DND-41 (cell line): ENCODE data around the gene LPAR2.

Experiments used
- ATAC-seq: fragments of 200-7000 bp; cut with Tn5 transposase; 3 replicates; pipeline ENCODE4 v1.9.1; 2021; ENCODE audit warnings: low read depth; ENCODE audit not compliant: insufficient read depth
- DNase-seq: peaks from one replicate; pipeline ENCODE4 v3.0.0-alpha.2; 2020
- H2AFZ ChIP-seq: 2 replicates; pipeline ENCODE4 v1.6.0; 2012; ENCODE audit warnings: low read depth, low read length
- H3K27ac ChIP-seq: 2 replicates; pipeline ENCODE4 v1.5.1; 2012; ENCODE audit warnings: low read length, inconsistent platforms
- H3K27me3 ChIP-seq: fragments of 200-600 bp; sonication (generic); 2 replicates; pipeline ENCODE4 v1.6.0; 2012; ENCODE audit warnings: low read length, mild to moderate bottlenecking, inconsistent platforms; ENCODE audit not compliant: insufficient read depth, poor library complexity
- H3K36me3 ChIP-seq: 2 replicates; pipeline ENCODE4 v1.5.1; 2012; ENCODE audit warnings: low read length, inconsistent platforms; ENCODE audit not compliant: insufficient read depth
- H3K4me1 ChIP-seq: 2 replicates; pipeline ENCODE4 v1.5.1; 2012; ENCODE audit warnings: mild to moderate bottlenecking, low read length; ENCODE audit not compliant: insufficient read depth
- H3K4me2 ChIP-seq: 2 replicates; pipeline ENCODE4 v1.6.0; 2012; ENCODE audit warnings: mild to moderate bottlenecking, moderate library complexity, low read length, inconsistent platforms; ENCODE audit not compliant: insufficient read depth
- H3K4me3 ChIP-seq, 2 experiments: fragments of 200-600 bp in 1 of 2; shearing (Covaris generic) in 1 of 2; 2 replicates each; pipeline ENCODE4 v1.5.1; 2012 to 2016; ENCODE audit warnings: inconsistent platforms in 2 of 2, low read length in 2 of 2, mild to moderate bottlenecking in 2 of 2, low read depth in 1 of 2, moderate library complexity in 1 of 2
- H3K79me2 ChIP-seq: 2 replicates; pipeline ENCODE4 v1.6.0; 2012; ENCODE audit warnings: low read length, inconsistent platforms; ENCODE audit not compliant: insufficient read depth
- H3K9ac ChIP-seq: 2 replicates; pipeline ENCODE4 v1.6.0; 2012; ENCODE audit warnings: low read depth, mild to moderate bottlenecking, inconsistent platforms, low read length, moderate library complexity
- H3K9me3 ChIP-seq: 2 replicates; pipeline ENCODE4 v1.5.1; 2012; ENCODE audit warnings: low read length, moderate library complexity, mild to moderate bottlenecking, inconsistent platforms; ENCODE audit not compliant: insufficient read depth, severe bottlenecking
- H4K20me1 ChIP-seq: 2 replicates; pipeline ENCODE4 v1.6.0; 2012; ENCODE audit warnings: low read length; ENCODE audit not compliant: insufficient read depth
- CTCF ChIP-seq: IDR thresholded peaks from 2 replicates; pipeline ENCODE4 v1.5.1; 2012; ENCODE audit warnings: borderline replicate concordance, low read length, moderate library complexity, mild to moderate bottlenecking; ENCODE audit not compliant: poor library complexity, severe bottlenecking; ENCODE audit errors: extremely low read depth
- EZH2 ChIP-seq: IDR thresholded peaks from 3 replicates; pipeline ENCODE4 v1.6.1; 2012; ENCODE audit warnings: borderline replicate concordance, low read depth, mild to moderate bottlenecking, moderate library complexity, low read length, inconsistent platforms; ENCODE audit not compliant: severe bottlenecking

The LPAR2 gene

DNA sequence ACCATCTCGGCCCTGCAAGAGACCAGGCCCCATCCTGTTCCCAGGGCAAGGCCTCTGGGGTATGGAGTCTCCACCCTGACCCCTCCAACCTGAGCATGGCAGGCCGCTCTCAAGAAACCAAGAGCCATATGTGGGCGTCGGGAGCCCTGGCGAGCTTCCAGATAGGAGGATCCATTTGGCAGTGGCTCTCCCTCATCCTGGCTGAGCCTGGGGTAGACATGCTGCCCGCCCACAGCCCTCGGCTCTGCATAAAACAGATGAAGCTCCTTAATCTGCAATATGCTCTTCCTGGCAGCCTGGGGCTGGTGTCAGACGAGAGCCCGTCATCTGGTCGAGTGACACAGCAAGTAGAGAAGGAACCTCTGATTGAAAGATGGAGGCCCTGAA is 29.4 kb upstream of the LPAR2 start:
- Histone ChIP-seq H3K9ac (no peak overlapping the region), H3K4me2 (no peak overlapping the region), H3K9me3 (no peaks in the 10 kb centered on the region), H2AFZ (no peak overlapping the region), H3K27ac (no peak overlapping the region), H3K27me3 (no peaks in the 10 kb centered on the region), H3K36me3 (peaks cover 93% of the 10 kb centered on the region), H3K4me1 (peaks cover 15% of the 10 kb centered on the region), H3K79me2 (peaks cover 48% of the 10 kb centered on the region), H4K20me1 (peaks cover 58% of the 10 kb centered on the region), H3K4me3 (no peak overlapping the region)
- DNase-seq (no peak), ATAC-seq (no peak)
- no peak for TF ChIP-seq EZH2
- no peak for TF ChIP-seq CTCF

DNA sequence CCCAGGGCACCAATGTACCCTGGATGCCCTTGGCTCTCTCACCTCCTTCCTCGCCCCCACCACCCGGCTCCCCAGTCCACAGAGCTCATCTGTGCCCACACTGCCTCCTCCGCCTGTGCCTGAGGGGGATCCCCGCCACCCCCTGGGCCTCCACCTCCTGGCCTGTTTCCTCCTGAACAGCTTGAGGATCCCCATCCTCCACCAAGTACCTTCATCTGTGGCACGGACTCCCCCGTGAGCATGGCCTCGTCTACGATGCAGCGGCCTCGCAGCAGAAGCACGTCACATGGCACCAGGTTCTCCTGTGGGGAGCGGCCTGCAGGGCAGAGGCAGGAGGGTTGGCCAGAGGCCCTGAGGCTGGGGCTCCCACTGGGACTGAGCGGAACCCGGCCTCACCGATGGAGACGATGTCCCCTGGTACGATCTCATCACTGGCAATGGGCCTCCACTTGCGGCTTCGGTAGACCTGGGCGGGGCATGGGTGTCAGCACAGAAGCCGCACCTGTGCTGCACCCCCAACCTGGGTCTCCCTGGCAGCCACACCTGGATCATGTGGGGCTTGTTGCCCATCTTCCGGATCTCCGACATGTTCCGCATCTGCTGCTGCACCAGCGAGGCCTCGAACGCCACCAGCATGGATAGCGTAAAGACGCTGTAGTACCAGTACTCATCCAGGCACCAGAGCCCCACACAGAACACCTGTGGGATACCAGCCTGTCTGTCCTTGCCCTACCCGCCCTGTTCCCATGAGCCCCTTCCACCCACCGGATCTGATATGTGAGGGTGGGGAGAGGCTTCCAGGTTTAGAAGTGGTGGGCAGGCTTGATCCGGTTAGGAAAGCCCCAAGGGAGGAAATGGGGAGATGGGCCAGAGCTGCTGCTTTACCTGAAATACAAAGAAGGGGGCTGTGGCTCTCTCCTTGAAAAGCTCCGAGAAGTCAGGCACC is 28.7 kb upstream of the LPAR2 start:
- peaks cover 93% of the 10 kb centered on the region for H3K36me3 ChIP-seq
- no peak overlapping the region for H3K9ac ChIP-seq
- no peak overlapping the region for H3K27ac ChIP-seq
- H3K27me3 ChIP-seq: no peaks in the 10 kb centered on the region
- H4K20me1 ChIP-seq: peaks cover 59% of the 10 kb centered on the region
- H3K4me2 ChIP-seq: no peak overlapping the region
- peaks cover 8% of the 10 kb centered on the region for H3K4me1 ChIP-seq
- H3K4me3 ChIP-seq: no peak overlapping the region
- no peaks in the 10 kb centered on the region for H3K9me3 ChIP-seq
- TF ChIP-seq EZH2: no peak
- no peak for TF ChIP-seq CTCF
- DNase-seq (no peak), ATAC-seq (no peak)
- no peak overlapping the region for H2AFZ ChIP-seq
- H3K79me2 ChIP-seq: peaks cover 41% of the 10 kb centered on the region

DNA sequence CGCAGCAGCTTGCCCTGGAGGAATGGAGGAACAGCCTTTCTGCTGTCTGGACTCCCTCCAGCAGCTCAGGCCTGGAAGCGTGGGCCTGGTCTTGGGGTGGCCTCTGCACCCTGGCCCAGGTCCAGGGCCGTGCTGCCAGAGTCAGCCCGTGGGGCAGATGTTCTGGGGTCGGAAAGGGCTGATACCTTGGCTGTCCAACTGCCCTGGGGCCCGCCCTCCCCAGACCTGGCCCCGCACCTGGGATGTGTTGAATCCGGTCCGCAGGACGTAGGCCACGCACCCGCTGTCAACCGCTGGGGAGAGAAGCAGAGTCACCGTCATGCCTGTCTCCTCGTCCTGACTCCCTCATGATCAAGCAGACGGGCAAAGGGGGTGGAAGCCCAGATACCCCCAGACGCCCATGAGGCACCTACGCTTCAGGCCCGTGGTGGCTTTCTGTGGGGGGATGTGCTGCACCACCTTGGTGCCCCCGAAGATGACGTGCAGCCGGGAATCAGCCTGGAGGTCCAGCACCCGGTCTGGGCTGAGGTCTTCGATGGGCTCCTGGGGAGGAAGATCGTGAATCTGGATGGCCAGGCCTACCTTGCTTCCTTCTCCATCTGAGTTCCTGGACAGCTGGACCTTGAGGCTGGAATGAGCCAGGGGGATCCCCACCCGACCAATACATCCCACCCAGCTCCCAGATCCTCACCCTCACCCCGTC is 27.8 kb upstream of the LPAR2 start:
- DNase-seq: no peak
- H3K36me3 ChIP-seq: peaks cover 94% of the 10 kb centered on the region
- no peak for TF ChIP-seq EZH2
- no peak for TF ChIP-seq CTCF
- H3K4me1 ChIP-seq: no peaks in the 10 kb centered on the region
- H4K20me1 ChIP-seq: peaks cover 59% of the 10 kb centered on the region
- H3K9me3 ChIP-seq: no peaks in the 10 kb centered on the region
- no peak overlapping the region for H2AFZ ChIP-seq
- H3K4me3 ChIP-seq: no peak overlapping the region
- no peak overlapping the region for H3K27ac ChIP-seq
- no peak overlapping the region for H3K4me2 ChIP-seq
- H3K27me3 ChIP-seq: no peaks in the 10 kb centered on the region
- H3K9ac ChIP-seq: no peak overlapping the region
- no peak for ATAC-seq
- H3K79me2 ChIP-seq: peaks cover 32% of the 10 kb centered on the region
